ENCODE data around the gene NCAM2. TPM values are rescaled to one million over a fixed set of nuclear protein-coding genes. Genes with fewer than 3 reads are reported as not detected.
A peak's percentile ranks its signal among the peaks of the same experiment; 100 is the strongest.

NCAM2 gene
- total RNA-seq, 1 donor from 2014 or later = 4.3 TPM

DNA sequence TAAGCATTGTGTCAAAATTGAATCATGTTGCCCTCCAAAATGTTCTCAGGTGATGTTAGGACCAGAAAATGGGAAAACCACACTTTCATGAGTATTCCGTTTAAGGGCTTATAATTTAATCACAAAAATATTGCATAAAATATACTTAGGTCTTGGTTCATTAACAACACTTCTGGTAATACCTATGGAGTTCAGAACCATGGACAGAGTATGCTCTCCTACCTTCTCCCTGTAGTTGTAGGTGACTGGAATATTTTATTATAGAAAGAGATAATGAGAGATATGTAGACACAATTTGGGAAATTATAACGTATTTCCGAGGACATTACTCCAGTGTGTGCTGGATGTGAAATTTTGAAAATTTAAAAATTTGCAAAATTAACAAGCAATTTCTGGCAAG, 232.5 kb downstream of the NCAM2 start:
- TF ChIP-seq, protein P1, sequence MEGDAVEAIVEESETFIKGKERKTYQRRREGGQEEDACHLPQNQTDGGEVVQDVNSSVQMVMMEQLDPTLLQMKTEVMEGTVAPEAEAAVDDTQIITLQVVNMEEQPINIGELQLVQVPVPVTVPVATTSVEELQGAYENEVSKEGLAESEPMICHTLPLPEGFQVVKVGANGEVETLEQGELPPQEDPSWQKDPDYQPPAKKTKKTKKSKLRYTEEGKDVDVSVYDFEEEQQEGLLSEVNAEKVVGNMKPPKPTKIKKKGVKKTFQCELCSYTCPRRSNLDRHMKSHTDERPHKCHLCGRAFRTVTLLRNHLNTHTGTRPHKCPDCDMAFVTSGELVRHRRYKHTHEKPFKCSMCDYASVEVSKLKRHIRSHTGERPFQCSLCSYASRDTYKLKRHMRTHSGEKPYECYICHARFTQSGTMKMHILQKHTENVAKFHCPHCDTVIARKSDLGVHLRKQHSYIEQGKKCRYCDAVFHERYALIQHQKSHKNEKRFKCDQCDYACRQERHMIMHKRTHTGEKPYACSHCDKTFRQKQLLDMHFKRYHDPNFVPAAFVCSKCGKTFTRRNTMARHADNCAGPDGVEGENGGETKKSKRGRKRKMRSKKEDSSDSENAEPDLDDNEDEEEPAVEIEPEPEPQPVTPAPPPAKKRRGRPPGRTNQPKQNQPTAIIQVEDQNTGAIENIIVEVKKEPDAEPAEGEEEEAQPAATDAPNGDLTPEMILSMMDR (IDR thresholded peaks at IDR 0.05; ENCODE audit: partially characterized antibody, unreplicated experiment) = no peak
- no peaks in the 10 kb centered on the region for H3K36me3 Mint-ChIP-seq (ENCODE audit: unreplicated experiment)
- H3K4me3 Mint-ChIP-seq (ENCODE audit: unreplicated experiment) = no peak overlapping the region
- H3K27ac Mint-ChIP-seq (ENCODE audit: unreplicated experiment) = no peak overlapping the region
- no peaks in the 10 kb centered on the region for H3K9me3 Mint-ChIP-seq (ENCODE audit: unreplicated experiment)
- H3K27me3 Mint-ChIP-seq (ENCODE audit: unreplicated experiment) = no peaks in the 10 kb centered on the region
- no peaks in the 10 kb centered on the region for H3K4me1 Mint-ChIP-seq (ENCODE audit: low read depth, unreplicated experiment)
- no peak for DNase-seq

DNA sequence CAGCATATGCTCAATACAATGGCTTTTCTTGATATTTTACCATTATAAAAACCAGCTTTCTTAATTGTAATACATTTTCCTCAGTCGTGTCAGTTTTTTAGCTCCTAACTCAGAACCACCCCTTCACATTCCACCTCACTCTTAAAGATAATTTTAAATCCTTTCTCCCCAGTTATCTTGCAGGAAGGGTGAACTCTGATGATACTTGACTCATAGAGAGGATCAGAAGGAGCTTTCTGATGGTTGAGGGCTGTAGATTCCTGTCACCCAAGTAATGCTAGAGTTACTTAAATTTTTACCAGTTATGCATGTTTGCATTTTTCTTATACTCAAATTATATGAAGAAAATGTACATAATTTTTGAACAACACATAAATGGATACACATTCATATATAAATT, 233.7 kb downstream of the NCAM2 start:
- H3K36me3 Mint-ChIP-seq (ENCODE audit: unreplicated experiment) = no peaks in the 10 kb centered on the region
- DNase-seq = no peak
- no peak overlapping the region for H3K27ac Mint-ChIP-seq (ENCODE audit: unreplicated experiment)
- no peaks in the 10 kb centered on the region for H3K4me1 Mint-ChIP-seq (ENCODE audit: low read depth, unreplicated experiment)
- no peaks in the 10 kb centered on the region for H3K9me3 Mint-ChIP-seq (ENCODE audit: unreplicated experiment)
- TF ChIP-seq, protein P1 (IDR thresholded peaks at IDR 0.05; ENCODE audit: partially characterized antibody, unreplicated experiment) = no peak
- no peak overlapping the region for H3K4me3 Mint-ChIP-seq (ENCODE audit: unreplicated experiment)
- no peaks in the 10 kb centered on the region for H3K27me3 Mint-ChIP-seq (ENCODE audit: unreplicated experiment)

DNA sequence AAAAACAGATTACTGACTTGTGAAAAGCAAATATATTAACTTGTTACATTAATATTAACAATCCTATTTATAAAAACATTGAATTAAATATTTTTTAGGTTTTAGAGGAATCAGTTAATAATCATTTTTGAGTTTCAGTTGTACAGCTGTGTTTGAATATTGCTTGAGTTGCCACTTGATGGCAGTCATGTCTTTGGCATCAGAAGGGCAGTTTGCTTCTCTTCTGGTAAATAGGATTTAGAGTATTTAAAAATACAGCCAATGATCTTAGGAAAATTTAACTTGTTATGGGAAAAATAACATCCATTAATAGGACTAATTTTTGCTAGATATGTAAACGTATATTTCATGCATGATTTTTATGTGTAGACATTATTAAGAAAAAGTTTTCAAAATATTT, 234.1 kb downstream of the NCAM2 start:
- no peak for DNase-seq

DNA sequence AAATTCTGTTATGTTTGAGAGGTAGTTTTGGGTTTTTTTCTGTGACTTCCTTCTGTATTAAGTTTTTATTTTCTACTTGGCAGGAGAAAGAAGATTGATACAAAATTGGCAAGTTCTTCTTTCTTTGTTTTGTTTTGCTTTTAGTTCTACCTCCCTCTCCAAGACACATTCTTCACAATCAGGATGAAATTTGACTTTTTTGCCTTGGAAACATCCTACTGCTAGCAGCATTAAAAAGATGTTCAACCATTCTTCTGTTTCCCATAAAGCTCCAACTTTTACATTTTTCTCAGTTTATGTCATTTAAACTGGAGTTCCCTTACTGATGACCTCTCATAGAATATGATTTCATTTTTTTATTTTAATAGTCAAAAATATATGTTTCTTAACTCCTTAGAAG, 234.8 kb downstream of the NCAM2 start:
- no peak for DNase-seq
- H3K9me3 Mint-ChIP-seq (ENCODE audit: unreplicated experiment) = no peaks in the 10 kb centered on the region
- no peak overlapping the region for H3K27ac Mint-ChIP-seq (ENCODE audit: unreplicated experiment)
- no peaks in the 10 kb centered on the region for H3K27me3 Mint-ChIP-seq (ENCODE audit: unreplicated experiment)
- TF ChIP-seq, protein P1 (IDR thresholded peaks at IDR 0.05; ENCODE audit: partially characterized antibody, unreplicated experiment) = no peak
- H3K4me3 Mint-ChIP-seq (ENCODE audit: unreplicated experiment) = no peak overlapping the region
- H3K4me1 Mint-ChIP-seq (ENCODE audit: low read depth, unreplicated experiment) = no peaks in the 10 kb centered on the region
- no peaks in the 10 kb centered on the region for H3K36me3 Mint-ChIP-seq (ENCODE audit: unreplicated experiment)

More for the DNA sequence above, 234.1 kb downstream of the NCAM2 start:
- H3K36me3 Mint-ChIP-seq (ENCODE audit: unreplicated experiment) = no peaks in the 10 kb centered on the region
- H3K4me1 Mint-ChIP-seq (ENCODE audit: low read depth, unreplicated experiment) = no peaks in the 10 kb centered on the region
- no peak overlapping the region for H3K4me3 Mint-ChIP-seq (ENCODE audit: unreplicated experiment)
- H3K27ac Mint-ChIP-seq (ENCODE audit: unreplicated experiment) = no peak overlapping the region
- H3K27me3 Mint-ChIP-seq (ENCODE audit: unreplicated experiment) = no peaks in the 10 kb centered on the region
- no peaks in the 10 kb centered on the region for H3K9me3 Mint-ChIP-seq (ENCODE audit: unreplicated experiment)
- TF ChIP-seq, protein P1 (IDR thresholded peaks at IDR 0.05; ENCODE audit: partially characterized antibody, unreplicated experiment) = peak; percentile 37

DNA sequence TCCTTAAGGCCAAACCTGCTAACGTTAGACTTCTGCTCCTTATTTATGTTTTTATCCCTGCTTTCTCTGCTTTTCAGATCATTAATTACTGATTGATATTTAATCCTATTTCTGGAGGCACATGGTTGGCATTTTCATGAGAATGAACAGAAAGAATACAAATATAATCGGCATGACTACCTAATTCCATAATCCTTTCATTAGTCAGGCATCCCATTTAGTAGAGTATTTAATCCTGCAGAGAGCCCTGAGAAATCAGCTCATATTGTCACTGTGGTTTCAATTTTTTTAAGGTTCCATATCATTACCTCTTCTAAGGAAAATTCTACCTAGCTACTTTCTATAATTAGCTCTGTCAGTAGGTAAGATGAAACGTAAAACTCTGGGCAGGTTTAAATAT, 238.8 kb downstream of the NCAM2 start:
- DNase-seq = no peak
- TF ChIP-seq, protein P1 (IDR thresholded peaks at IDR 0.05; ENCODE audit: partially characterized antibody, unreplicated experiment) = no peak
- peaks cover 1% of the 10 kb centered on the region for H3K4me1 Mint-ChIP-seq (ENCODE audit: low read depth, unreplicated experiment)
- no peak overlapping the region for H3K4me3 Mint-ChIP-seq (ENCODE audit: unreplicated experiment)
- H3K36me3 Mint-ChIP-seq (ENCODE audit: unreplicated experiment) = no peaks in the 10 kb centered on the region
- no peaks in the 10 kb centered on the region for H3K27me3 Mint-ChIP-seq (ENCODE audit: unreplicated experiment)
- H3K27ac Mint-ChIP-seq (ENCODE audit: unreplicated experiment) = no peak overlapping the region
- no peaks in the 10 kb centered on the region for H3K9me3 Mint-ChIP-seq (ENCODE audit: unreplicated experiment)

Measured in glutamatergic neuron (in vitro differentiated cells).